HG02981 (cell line): ENCODE data around the gene ARHGAP24.

ENCODE experiments used
- ATAC-seq: cut with Tn5 transposase; IDR thresholded peaks from one replicate; pipeline ENCODE4 v1.9.1; 2021; ENCODE audit warnings: mild to moderate bottlenecking, moderate library complexity; ENCODE audit not compliant: unreplicated experiment

Gene ARHGAP24

GRCh38 chr4:85732124-85732523, 257.2 kb downstream of the ARHGAP24 start:
- ATAC-seq: peak; percentile 48

GRCh38 chr4:85733798-85734197, 258.8 kb downstream of the ARHGAP24 start:
- no peak for ATAC-seq

- ATAC-seq: no peak
These were observed 259.5 kb downstream of the ARHGAP24 start for GRCh38 chr4:85734424-85734831.

- ATAC-seq: no peak
These were observed 261.6 kb downstream of the ARHGAP24 start for GRCh38 chr4:85736571-85736970.

- ATAC-seq: no peak
These were observed 262.3 kb downstream of the ARHGAP24 start for GRCh38 chr4:85737254-85737653.

GRCh38 chr4:85738721-85739120, 263.8 kb downstream of the ARHGAP24 start:
- no peak for ATAC-seq

GRCh38 chr4:85740431-85740861, 265.5 kb downstream of the ARHGAP24 start:
- no peak for ATAC-seq

GRCh38 chr4:85741381-85741780, 266.4 kb downstream of the ARHGAP24 start:
- ATAC-seq: no peak

- ATAC-seq: no peak
These were observed 267.1 kb downstream of the ARHGAP24 start for GRCh38 chr4:85741921-85742591.

- no peak for ATAC-seq
These were observed 270.0 kb downstream of the ARHGAP24 start for GRCh38 chr4:85744950-85745349.

GRCh38 chr4:85745939-85746338, 271.0 kb downstream of the ARHGAP24 start:
- ATAC-seq: no peak

- peak; percentile 62 for ATAC-seq
These were observed 273.0 kb downstream of the ARHGAP24 start for GRCh38 chr4:85747882-85748491.

- ATAC-seq: no peak
These were observed 273.7 kb downstream of the ARHGAP24 start for GRCh38 chr4:85748654-85749053.

GRCh38 chr4:85751866-85752265, 276.9 kb downstream of the ARHGAP24 start:
- ATAC-seq: no peak

- ATAC-seq: no peak
These were observed 280.3 kb downstream of the ARHGAP24 start for GRCh38 chr4:85755285-85755684.

- no peak for ATAC-seq
These were observed 282.0 kb downstream of the ARHGAP24 start for GRCh38 chr4:85756938-85757337.

- ATAC-seq: no peak
These were observed 284.4 kb downstream of the ARHGAP24 start for GRCh38 chr4:85759388-85759787.

GRCh38 chr4:85760511-85760910, 285.6 kb downstream of the ARHGAP24 start:
- ATAC-seq: no peak

- no peak for ATAC-seq
These were observed 287.0 kb downstream of the ARHGAP24 start for GRCh38 chr4:85761803-85762528.

GRCh38 chr4:85762529-85762871, 287.6 kb downstream of the ARHGAP24 start:
- ATAC-seq: no peak

- no peak for ATAC-seq
These were observed 288.3 kb downstream of the ARHGAP24 start for GRCh38 chr4:85763202-85763601.

GRCh38 chr4:85767649-85768048, 292.7 kb downstream of the ARHGAP24 start:
- ATAC-seq: no peak
